SK-N-MC (cell line): ENCODE results near the gene LANCL2.
A peak's percentile ranks its signal among the peaks of the same experiment; 100 is the strongest.
"Not testable (repeated sequence)": the region's sequence is repeated elsewhere in the genome, so short reads cannot be mapped to it uniquely, and the experiment has no call there.

Experiments used
- DNase-seq: peaks from one replicate; pipeline ENCODE4 v3.0.0-alpha.2; 2011; ENCODE audit warnings: low read depth, low spot score
- H3K27ac ChIP-seq: fragments of 200-600 bp; sonication (generic); 2 replicates; pipeline ENCODE4 v1.5.1; 2016; ENCODE audit warnings: mixed run types
- H3K36me3 ChIP-seq: fragments of 200-600 bp; sonication (generic); 2 replicates; pipeline ENCODE4 v1.6.1; 2017; ENCODE audit warnings: antibody characterized with exemption, low read length, mixed read lengths; ENCODE audit not compliant: insufficient read depth
- H3K4me3 ChIP-seq: fragments of 200-600 bp; sonication (generic); 2 replicates; pipeline ENCODE4 v1.5.1; 2016
- H3K9ac ChIP-seq: fragments of 200-600 bp; sonication (generic); 2 replicates; pipeline ENCODE4 v1.8.0; 2017; ENCODE audit warnings: mixed run types, mixed read lengths; ENCODE audit not compliant: insufficient read length
- H3K9me3 ChIP-seq: fragments of 200-600 bp; sonication (generic); 2 replicates; pipeline ENCODE4 v1.6.1; 2017; ENCODE audit warnings: low read depth, mild to moderate bottlenecking, antibody characterized with exemption, low read length, moderate library complexity, mixed read lengths
- EZH2 ChIP-seq: fragments of 200-600 bp; sonication (generic); IDR thresholded peaks from one replicate; pipeline ENCODE4 v1.6.1; 2017; ENCODE audit warnings: antibody characterized with exemption
- FOXP2 ChIP-seq: optimal IDR thresholded peaks from 2 replicates; pipeline ENCODE3; 2011; ENCODE audit warnings: mild to moderate bottlenecking, moderate library complexity; ENCODE audit not compliant: insufficient read depth; ENCODE audit errors: extremely low read length, control extremely low read depth
- POLR2AphosphoS5 ChIP-seq: IDR thresholded peaks from 2 replicates; pipeline ENCODE4 v1.6.1; 2012; ENCODE audit warnings: mild to moderate bottlenecking, low read depth, low read length, borderline replicate concordance

Gene LANCL2

DNA sequence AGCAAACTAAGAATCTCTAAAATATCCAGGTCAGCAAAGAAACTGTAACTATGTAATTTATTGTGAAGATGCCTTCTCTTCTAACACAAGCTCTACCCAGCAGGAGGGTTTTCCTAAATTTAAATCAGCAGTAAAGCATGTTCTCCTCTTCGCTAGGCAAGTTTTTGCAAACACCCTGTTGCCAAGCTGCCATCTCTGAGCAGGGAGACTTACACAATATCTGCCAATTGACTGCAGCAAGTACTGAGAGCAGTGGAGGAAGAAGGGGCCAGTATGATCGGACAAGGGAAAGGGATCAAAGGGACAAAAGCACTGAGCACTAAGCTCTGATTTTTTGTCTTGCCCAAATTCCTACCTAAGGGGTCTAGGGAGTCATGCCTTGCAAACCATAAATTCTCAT, 16.0 kb upstream of the LANCL2 start:
- no peak overlapping the region for H3K9ac ChIP-seq
- H3K4me3 ChIP-seq, result 0 out of 2 replicates have a peak overlapping the region, but pooled peaks have one; percentile 7
- H3K9me3 ChIP-seq, result no peaks in the 10 kb centered on the region
- no peaks in the 10 kb centered on the region for H3K36me3 ChIP-seq
- no peak for DNase-seq
- H3K27ac ChIP-seq, result no peak overlapping the region
- TF ChIP-seq POLR2AphosphoS5, result no peak
- no peak for TF ChIP-seq EZH2
- no peak for TF ChIP-seq FOXP2

DNA sequence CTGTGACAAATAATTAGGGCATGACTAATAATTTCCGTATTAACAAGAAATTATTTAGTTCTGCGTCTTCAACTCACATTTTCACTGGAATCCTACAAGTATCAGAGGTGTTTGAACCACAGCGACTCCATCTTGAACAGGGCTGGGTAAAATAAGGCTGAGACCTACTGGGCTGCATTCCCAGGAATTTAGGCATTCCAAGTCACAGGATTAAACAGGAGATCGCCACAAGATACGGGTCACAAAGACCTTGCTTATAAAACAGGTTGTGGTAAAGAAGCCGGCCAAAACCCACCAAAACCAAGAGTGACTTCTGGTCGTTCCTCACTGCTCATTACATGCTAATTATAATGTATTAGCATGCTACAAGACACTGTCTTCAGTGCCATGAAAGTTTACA, 14.9 kb upstream of the LANCL2 start:
- DNase-seq, result no peak
- H3K9ac ChIP-seq, result no peak overlapping the region
- no peak overlapping the region for H3K27ac ChIP-seq
- TF ChIP-seq POLR2AphosphoS5 (no peak), FOXP2 (no peak)
- H3K4me3 ChIP-seq, result no peak overlapping the region
- no peaks in the 10 kb centered on the region for H3K36me3 ChIP-seq
- H3K9me3 ChIP-seq, result no peaks in the 10 kb centered on the region

DNA sequence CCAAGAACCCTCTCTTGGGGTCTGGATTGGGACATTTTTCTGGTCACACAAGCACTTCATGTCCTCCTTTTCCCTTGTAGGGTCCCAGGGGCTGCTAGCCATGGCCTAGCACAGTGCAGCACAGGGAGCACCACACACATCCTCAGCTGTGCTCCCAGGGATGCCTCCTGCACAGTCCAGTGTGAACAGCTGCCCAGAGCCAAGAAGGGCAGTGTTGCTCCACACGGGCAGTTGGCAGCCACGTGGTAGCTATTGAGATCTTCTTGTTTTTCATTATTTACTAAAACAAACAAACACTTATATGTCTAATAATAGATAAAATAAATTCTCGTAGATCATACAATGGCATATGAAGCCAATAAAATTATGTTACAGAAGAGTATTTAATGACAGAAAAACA, 13.9 kb upstream of the LANCL2 start:
- no peak for DNase-seq
- Histone ChIP-seq H3K9me3 (no peaks in the 10 kb centered on the region), H3K9ac (no peak overlapping the region), H3K27ac (no peak overlapping the region), H3K4me3 (no peak overlapping the region), H3K36me3 (no peaks in the 10 kb centered on the region)
- TF ChIP-seq EZH2 (no peak), FOXP2 (no peak), POLR2AphosphoS5 (no peak)

DNA sequence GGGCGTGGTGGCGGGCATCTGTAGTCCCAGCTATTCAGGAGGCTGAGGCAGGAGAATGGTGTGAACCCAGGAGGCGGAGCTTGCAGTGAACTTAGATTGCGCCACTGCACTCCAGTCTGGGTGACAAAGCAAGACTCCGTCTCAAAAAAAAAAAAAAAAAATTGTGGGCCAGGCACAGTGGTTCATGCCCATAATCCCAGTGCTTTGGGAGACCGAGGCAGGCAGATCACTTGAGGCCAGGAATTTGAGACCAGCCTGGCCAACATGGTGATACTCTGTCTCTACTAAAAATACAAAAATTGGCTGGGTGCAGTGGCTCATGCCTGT, 12.2 kb upstream of the LANCL2 start:
- H3K27ac ChIP-seq, DNase-seq: not testable (repeated sequence)

DNA sequence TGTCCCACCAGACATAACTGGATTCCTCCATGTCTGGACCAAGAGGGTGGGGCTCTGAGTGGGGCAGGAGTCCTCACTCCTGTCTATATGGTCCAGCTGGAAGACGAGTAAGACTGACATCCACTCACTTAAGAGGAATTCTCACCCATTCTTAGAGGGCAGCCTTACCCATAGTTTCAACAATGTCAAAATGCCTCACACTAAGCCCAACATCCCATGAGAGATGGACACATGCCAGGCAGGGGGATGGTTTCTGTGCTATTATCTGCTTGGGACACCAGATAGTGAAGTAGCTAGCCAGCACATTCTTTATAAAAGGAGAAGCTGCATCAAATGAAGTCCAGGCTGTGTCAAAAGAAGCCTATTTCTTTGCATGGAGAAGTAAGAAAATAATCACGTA, 4.7 kb upstream of the LANCL2 start:
- TF ChIP-seq POLR2AphosphoS5, result no peak
- TF ChIP-seq FOXP2, result no peak
- TF ChIP-seq EZH2, result no peak
- H3K9ac ChIP-seq, result no peak overlapping the region
- no peak overlapping the region for H3K27ac ChIP-seq
- no peaks in the 10 kb centered on the region for H3K36me3 ChIP-seq
- no peak for DNase-seq
- no peaks in the 10 kb centered on the region for H3K9me3 ChIP-seq
- H3K4me3 ChIP-seq, result no peak overlapping the region

More for the DNA sequence above, 12.2 kb upstream of the LANCL2 start:
- not testable (repeated sequence) for H3K9me3 ChIP-seq, H3K4me3 ChIP-seq, H3K36me3 ChIP-seq, H3K9ac ChIP-seq

DNA sequence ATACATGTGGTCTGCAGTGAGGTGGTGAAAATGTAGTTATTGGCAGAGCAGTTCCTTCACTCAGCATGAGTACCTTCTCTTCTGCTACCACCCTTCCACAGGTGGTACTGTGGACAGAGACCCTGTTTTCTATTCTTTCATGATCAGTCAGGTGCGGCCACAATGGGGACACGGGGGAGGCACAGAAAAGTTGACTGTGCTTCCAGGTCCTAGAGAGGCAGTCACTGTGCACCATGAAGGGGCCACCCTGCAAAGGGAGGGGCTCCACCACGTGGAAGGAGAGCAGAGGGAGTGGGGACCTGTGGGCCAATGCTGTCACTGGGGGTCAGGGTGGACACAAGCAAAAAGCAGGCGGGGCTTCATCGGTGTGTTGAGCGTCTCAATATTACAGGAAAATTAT, 3.6 kb upstream of the LANCL2 start:
- TF ChIP-seq POLR2AphosphoS5 (no peak), EZH2 (no peak), FOXP2 (no peak)
- H3K9me3 ChIP-seq, result no peaks in the 10 kb centered on the region
- H3K27ac ChIP-seq, result no peak overlapping the region
- no peak for DNase-seq
- H3K36me3 ChIP-seq, result no peaks in the 10 kb centered on the region
- no peak overlapping the region for H3K4me3 ChIP-seq
- no peak overlapping the region for H3K9ac ChIP-seq

DNA sequence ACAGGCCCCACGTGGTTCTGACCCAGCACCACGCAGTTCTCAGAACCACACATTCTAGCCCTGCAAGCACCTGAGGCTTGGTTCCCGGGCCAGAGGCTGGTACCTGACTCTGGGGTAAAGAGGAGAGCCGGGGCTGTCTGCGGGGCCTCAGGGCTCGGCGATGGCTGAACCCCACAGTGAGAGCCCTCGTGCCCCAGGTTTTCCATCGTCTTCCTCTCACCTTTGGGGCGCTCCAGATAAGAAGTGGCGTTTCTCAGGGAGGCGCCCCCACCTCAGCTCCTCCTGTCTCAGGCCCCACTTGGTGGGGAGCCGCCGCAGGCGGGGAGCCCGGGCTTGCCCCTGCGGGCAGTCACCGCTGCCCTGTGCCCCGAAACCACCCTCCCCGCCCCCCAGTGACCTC, 2.2 kb upstream of the LANCL2 start:
- Histone ChIP-seq H3K27ac (no peak overlapping the region), H3K36me3 (no peaks in the 10 kb centered on the region), H3K9ac (no peak overlapping the region), H3K4me3 (no peak overlapping the region), H3K9me3 (no peaks in the 10 kb centered on the region)
- no peak for TF ChIP-seq FOXP2
- no peak for TF ChIP-seq POLR2AphosphoS5
- no peak for TF ChIP-seq EZH2
- no peak for DNase-seq

DNA sequence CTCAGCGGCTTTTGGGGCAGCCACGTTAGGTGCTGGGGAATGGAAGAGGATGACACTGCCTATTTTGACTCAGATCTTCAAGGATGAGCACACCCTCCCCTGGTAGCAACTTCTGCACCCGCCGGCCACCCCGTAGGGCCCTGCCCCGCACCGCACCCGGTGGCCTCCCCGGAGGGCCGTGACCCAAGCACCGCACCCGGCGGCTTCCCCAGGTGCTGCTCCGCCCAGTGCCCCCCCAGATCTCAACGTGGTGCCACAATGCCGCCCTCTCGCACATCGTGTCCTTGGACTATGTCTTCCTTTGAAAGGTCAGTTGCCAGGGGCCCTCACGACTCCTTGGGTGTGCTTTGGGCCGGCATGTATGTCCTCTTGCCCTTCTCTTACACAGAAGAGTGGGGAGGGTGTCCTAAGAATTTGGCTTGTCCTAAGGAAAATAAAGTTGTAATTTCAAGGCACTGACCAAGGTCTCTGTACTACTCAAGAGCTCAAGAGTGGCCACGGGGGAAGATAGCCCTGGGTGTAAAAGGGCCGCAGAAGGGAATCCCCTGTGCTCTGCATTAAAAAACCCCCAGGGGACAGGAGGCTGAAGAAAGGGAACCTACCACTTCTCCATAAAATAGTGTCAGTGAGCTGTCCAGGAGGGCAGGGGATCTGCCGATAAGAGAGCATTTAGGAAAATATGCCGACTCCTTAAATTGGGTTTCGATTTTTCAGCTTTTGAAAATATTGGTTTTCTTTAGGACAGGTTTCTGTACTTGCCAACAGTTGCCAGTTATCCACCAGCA, 1.6 kb upstream of the LANCL2 start:
- Histone ChIP-seq H3K9ac (no peak overlapping the region), H3K36me3 (no peaks in the 10 kb centered on the region), H3K9me3 (no peaks in the 10 kb centered on the region), H3K27ac (no peak overlapping the region), H3K4me3 (no peak overlapping the region)
- DNase-seq, result no peak
- TF ChIP-seq POLR2AphosphoS5, result no peak
- TF ChIP-seq EZH2, result no peak
- no peak for TF ChIP-seq FOXP2
